ENCODE results near the gene MAGI2. TPM values are rescaled to one million over a fixed set of nuclear protein-coding genes. Genes with fewer than 3 reads are reported as not detected.

MAGI2 gene
- total RNA-seq: 1.8 and 3.4 TPM in 2 replicates

GRCh38 chr7:79453558-79454360, at the start of gene MAGI2:
TSS of gene MAGI2 (minus strand) at chr7:79453667. CDS start at chr7:79453320, 347 bp downstream.

Measured in endothelial cell of coronary artery (primary cell).